Right atrium auricular region (tissue), 2 donors: ENCODE results near the gene SLIT2. TPM values are rescaled to one million over a fixed set of nuclear protein-coding genes. Genes with fewer than 3 reads are reported as not detected.

Experiments used
- DNase-seq: peaks from one replicate; pipeline ENCODE4 v3.0.0-alpha.2; 2019; ENCODE audit warnings: low spot score
- H3K27ac ChIP-seq, 2 donors: fragments of 200-600 bp; sonication (generic); 1 replicate in 1 of 2; 2 replicates in 1 of 2; pipeline ENCODE4 v1.5.1; 2016 to 2019
- H3K27me3 ChIP-seq, 2 donors: fragments of 200-600 bp; sonication (generic); one replicate each; pipeline versions ENCODE4 v1.5.1 to v1.6.0; 2017 to 2019
- H3K36me3 ChIP-seq: fragments of 200-600 bp; sonication (generic); one replicate; pipeline ENCODE4 v1.5.1; 2016
- H3K4me1 ChIP-seq, 2 donors: fragments of 200-600 bp; sonication (generic); one replicate each; pipeline versions ENCODE4 v1.5.1 to v1.6.0; 2017 to 2019
- H3K4me3 ChIP-seq, 2 donors: fragments of 200-600 bp; sonication (generic); 1 replicate in 1 of 2; 2 replicates in 1 of 2; pipeline ENCODE4 v1.5.1; 2017 to 2019; ENCODE audit warnings: mild to moderate bottlenecking in 1 of 2, moderate library complexity in 1 of 2
- H3K9me3 ChIP-seq, 2 donors: fragments of 200-600 bp; sonication (generic); one replicate each; pipeline ENCODE4 v1.5.1; 2019
- total RNA-seq, 2 donors: library from RNA; depleted of rRNA; stranded (reverse); fragments of >200 nt; gene quantifications; one replicate each; pipeline ENCODE4 v1.1.0, GENCODE V29; 2016
- TF ChIP-seq, protein P1 (sequence below), 2 donors: fragments of 200-600 bp; sonication (generic); IDR thresholded peaks; one replicate each; pipeline ENCODE4 v1.5.1; 2019; ENCODE audit warnings: antibody characterized with exemption in 2 of 2

The SLIT2 gene
- total RNA-seq, 2 donors from 2014 or later, result 6.7 to 12.1 TPM

DNA sequence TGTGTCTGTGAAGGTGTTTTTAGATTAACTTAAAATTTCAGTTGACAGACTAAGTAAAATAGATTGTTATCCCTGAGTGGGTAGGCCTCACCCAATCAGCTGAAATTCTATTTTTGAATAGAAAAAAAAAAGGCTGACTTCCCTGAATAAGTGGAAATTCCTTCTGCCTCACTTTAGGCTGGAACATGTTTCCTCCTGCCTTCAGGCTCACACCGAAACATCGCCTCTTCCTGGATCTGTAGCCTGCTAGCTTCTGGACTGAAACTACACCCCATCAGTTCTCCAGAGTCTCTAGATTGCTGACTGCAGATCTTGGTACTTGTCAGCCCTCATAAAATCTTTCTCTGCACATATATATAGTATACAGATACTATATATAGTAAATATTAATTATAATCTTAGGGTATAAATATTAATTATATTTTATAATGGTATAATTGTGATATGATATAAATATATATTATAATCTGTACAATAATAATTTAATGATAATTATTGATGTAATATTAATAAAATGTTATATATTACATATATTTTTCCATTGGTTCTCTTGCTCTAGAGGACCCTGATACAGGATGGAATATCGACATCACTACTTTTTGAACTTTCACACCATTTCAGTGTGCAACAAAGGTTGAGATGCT lies 13.7 kb upstream of the SLIT2 start:
- no peak overlapping the region for H3K27ac ChIP-seq
- H3K36me3 ChIP-seq, result no peaks in the 10 kb centered on the region
- TF ChIP-seq, protein P1, sequence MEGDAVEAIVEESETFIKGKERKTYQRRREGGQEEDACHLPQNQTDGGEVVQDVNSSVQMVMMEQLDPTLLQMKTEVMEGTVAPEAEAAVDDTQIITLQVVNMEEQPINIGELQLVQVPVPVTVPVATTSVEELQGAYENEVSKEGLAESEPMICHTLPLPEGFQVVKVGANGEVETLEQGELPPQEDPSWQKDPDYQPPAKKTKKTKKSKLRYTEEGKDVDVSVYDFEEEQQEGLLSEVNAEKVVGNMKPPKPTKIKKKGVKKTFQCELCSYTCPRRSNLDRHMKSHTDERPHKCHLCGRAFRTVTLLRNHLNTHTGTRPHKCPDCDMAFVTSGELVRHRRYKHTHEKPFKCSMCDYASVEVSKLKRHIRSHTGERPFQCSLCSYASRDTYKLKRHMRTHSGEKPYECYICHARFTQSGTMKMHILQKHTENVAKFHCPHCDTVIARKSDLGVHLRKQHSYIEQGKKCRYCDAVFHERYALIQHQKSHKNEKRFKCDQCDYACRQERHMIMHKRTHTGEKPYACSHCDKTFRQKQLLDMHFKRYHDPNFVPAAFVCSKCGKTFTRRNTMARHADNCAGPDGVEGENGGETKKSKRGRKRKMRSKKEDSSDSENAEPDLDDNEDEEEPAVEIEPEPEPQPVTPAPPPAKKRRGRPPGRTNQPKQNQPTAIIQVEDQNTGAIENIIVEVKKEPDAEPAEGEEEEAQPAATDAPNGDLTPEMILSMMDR (IDR thresholded peaks at IDR 0.05), result no peak
- no peaks in the 10 kb centered on the region for H3K27me3 ChIP-seq
- no peaks in the 10 kb centered on the region for H3K9me3 ChIP-seq
- DNase-seq, result no peak
- no peaks in the 10 kb centered on the region for H3K4me1 ChIP-seq
- H3K4me3 ChIP-seq, result no peak overlapping the region

DNA sequence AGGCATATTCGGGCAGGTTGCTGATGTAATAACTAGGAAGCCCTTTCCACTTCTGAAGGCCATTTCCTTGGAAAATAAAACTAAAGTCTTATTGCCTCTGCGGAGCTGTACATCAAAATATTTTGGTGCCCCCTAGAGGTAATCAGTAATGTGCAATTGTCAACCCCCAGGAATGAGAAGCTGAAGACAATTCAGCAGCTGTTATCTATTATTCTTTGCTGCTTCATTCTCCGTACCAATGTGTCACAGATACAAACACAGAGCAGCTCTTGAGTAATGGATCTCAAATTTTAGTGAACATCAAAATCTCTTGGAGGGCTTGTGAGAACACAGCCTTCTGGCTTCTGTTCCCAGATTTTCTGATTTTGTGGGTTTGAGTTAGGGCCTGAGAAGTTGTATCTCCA lies 3.5 kb upstream of the SLIT2 start:
- no peaks in the 10 kb centered on the region for H3K36me3 ChIP-seq
- H3K4me3 ChIP-seq, result no peak overlapping the region
- H3K27me3 ChIP-seq, result no peaks in the 10 kb centered on the region
- no peak for DNase-seq
- TF ChIP-seq, protein P1 (IDR thresholded peaks at IDR 0.05), result peak; percentile 43 to 77
- H3K4me1 ChIP-seq, result no peaks in the 10 kb centered on the region
- no peak overlapping the region for H3K27ac ChIP-seq
- no peaks in the 10 kb centered on the region for H3K9me3 ChIP-seq

DNA sequence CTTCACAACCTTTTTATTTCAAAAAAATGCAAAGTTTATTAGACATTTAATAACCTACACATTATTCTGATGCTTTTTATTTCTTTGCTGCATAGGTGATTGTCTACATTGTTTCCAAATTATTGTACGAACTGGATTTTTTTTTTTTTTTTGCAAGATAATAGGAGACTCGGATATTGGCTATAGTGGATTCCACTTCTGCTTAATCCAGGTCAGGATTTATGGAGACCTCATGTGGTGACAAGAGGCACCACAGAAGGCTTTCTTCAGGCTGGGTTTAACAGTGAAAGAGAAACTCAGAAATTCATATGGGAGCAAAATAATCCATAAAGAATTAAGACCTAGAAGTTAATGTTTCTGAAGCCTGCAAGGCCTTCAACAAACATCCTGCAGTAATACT lies 2.4 kb upstream of the SLIT2 start:
- no peak for DNase-seq
- Histone ChIP-seq H3K27me3 (no peaks in the 10 kb centered on the region), H3K9me3 (no peaks in the 10 kb centered on the region), H3K4me3 (no peak overlapping the region), H3K27ac (no peak overlapping the region), H3K36me3 (no peaks in the 10 kb centered on the region), H3K4me1 (peaks cover 0 to 6% of the 10 kb centered on the region in 2 donors)
- TF ChIP-seq, protein P1 (IDR thresholded peaks at IDR 0.05), result peak; percentile 12 to 62

DNA sequence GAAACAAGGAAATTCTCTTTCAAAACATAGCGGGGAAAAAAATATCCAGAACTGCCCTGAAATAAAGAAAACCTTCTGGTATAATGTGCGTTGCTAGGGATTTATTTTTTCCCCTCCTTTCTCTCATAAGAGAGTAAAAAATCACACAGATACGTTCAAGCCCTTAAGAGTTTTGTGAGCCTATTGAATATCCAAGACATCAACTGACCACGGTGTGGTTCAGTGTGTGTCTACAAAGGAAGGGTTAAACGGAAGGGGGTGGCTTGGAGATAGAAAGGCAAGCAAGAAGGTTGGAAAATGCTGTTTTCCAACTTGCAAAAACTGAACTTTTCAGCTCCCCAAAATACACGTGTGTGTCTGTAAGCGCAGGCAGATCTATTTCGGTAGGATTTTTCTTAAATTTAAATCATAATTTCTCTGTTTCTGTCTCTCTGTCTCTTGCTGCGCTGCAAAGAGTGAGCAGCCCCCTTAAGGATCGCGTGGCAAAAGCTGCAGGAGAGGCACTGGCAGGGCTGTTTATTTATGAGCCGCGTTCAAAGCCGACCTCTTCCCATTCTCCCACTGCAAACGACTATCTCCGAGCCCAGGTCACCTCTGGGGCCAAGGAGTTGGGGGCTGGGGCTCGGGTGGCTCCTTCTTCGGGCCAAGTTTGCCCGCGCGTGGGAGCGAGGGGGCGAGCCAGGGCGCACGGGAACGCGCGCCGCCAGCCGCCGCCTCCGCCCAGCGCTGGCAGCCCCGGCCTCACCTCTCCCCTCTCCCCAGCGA lies 492 bp upstream of the SLIT2 start:
- DNase-seq, result no peak
- Histone ChIP-seq H3K4me3 (peak overlapping the region; percentile 54 to 56), H3K36me3 (no peaks in the 10 kb centered on the region), H3K27me3 (no peaks in the 10 kb centered on the region), H3K4me1 (peaks cover 0 to 13% of the 10 kb centered on the region in 2 donors), H3K27ac (peak overlapping the region; percentile 20 to 73), H3K9me3 (no peaks in the 10 kb centered on the region)
- TF ChIP-seq, protein P1 (IDR thresholded peaks at IDR 0.05), result peak in 1 of 2 donors; percentile 29

DNA sequence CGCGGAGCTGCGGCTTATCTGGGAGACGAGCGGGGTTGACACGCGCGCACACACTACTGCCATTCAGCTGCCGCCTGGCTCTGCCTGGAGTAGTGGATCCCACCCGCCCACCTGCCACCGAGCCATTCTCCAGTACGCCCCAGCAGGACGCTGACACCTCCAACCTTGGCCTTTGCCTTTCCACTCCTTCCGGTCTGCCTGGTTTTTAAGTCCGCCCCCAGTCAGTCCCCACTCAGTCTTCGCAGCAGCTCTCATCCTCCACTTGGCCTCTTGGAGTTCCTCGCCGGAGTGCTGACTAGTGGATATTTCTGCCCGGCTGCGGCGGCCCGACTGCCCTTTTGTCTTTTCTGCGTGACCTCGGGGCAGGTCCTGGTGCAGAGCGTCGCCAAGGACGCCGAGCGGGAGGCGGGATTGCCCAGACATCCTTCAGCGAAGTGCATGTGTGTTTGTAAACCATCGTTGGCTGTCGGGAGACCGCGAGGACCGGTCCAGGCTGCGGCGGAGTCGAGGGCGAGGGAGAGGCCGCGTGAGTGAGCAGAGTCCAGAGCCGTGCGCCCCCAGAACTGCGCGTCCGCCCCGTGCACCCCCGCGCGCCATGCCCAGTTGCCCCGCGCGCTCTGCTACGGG lies 1.1 kb downstream of the SLIT2 start:
- H3K9me3 ChIP-seq, result no peaks in the 10 kb centered on the region
- DNase-seq, result no peak
- no peaks in the 10 kb centered on the region for H3K27me3 ChIP-seq
- TF ChIP-seq, protein P1 (IDR thresholded peaks at IDR 0.05), result no peak
- no peaks in the 10 kb centered on the region for H3K36me3 ChIP-seq
- peak overlapping the region; percentile 54 to 56 for H3K4me3 ChIP-seq
- peak overlapping the region; percentile 50 to 73 for H3K27ac ChIP-seq
- H3K4me1 ChIP-seq, result peaks cover 0 to 13% of the 10 kb centered on the region in 2 donors
